LNCAP (cell line): ENCODE data around the gene COL7A1.

Source experiments
- CTCF ChIP-seq: fragments of 450-650 bp; IDR thresholded peaks from 2 replicates; pipeline ENCODE4 v1.5.1; 2017; ENCODE audit warnings: mild to moderate bottlenecking

COL7A1 gene

GRCh38 chr3:48628277-48629017 is 33.3 kb upstream of the COL7A1 start:
- TF ChIP-seq CTCF = no peak

GRCh38 chr3:48625600-48625999 is 30.5 kb upstream of the COL7A1 start:
- TF ChIP-seq CTCF = no peak

- no peak for TF ChIP-seq CTCF
Measured at GRCh38 chr3:48624767-48625166, 29.6 kb upstream of the COL7A1 start.

GRCh38 chr3:48623851-48624547 is 28.9 kb upstream of the COL7A1 start:
- no peak for TF ChIP-seq CTCF

- TF ChIP-seq CTCF = no peak
Measured at GRCh38 chr3:48621461-48621869, 26.3 kb upstream of the COL7A1 start, which contains the start of gene TMEM89. TSS of gene TMEM89 (minus strand) at chr3:48621769. CDS start at chr3:48621756, 13 bp downstream.

- TF ChIP-seq CTCF = no peak
Measured at GRCh38 chr3:48619541-48620524, 24.7 kb upstream of the COL7A1 start.

GRCh38 chr3:48617559-48617958 is 22.4 kb upstream of the COL7A1 start:
- no peak for TF ChIP-seq CTCF
